Measurements from ENCODE around the gene SERPINF2. TPM values are rescaled to one million over a fixed set of nuclear protein-coding genes. Genes with fewer than 3 reads are reported as not detected.
"Not testable (repeated sequence)": the region's sequence is repeated elsewhere in the genome, so short reads cannot be mapped to it uniquely, and the experiment has no call there.

The SERPINF2 gene
- polyA plus RNA-seq, 6 donors from 2014 or later, result 0.25 to 0.59 (median 0.40) TPM; not detected in 3

DNA sequence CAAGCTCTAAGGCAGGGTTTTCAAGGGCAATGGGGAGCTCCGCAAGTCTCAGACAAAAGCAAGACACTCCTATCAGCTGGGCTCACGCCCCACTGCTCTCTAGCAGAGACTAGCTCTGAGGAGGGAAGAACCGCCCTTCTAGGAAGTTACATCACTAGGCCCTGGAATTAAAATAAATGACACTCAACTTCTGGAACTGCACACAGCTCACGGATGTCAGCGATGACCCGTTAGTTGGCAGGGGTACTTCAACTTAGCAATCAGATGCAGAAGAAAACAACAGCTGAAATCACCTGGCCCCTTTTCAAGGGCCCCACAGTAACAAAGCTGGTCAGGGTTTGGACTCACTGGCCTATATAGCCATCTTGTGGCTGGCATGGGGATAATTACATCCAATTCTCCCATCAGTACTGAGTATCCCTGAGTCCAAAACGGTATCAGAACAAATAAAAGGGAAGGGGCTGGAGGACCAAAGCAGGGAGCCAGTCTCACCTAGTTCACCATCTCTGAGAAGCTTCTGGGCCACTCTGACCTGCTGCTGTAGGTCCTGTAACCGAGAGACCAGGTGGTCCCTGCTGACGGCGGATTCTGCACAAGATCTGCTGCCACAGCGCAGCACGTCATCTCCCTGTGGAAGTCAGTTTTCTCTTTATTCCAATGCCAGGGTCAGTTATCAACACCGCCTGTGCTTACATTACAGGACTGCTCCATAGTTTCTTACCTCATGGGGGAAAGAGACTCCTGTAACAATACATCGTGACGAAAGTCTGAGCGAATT, 41.4 kb downstream of the SERPINF2 start:
- peak; percentile 89 to 90 for ATAC-seq (ENCODE audit: low read depth in 2 of 2)
- H3K4me1 Mint-ChIP-seq, result peaks cover 19 to 36% (median 28%) of the 10 kb centered on the region in 3 donors
- peak overlapping the region; percentile 96 to 99 (median 97) for H3K27ac Mint-ChIP-seq
- peaks cover 0 to 19% of the 10 kb centered on the region in 2 donors for H3K36me3 Mint-ChIP-seq
- no peaks in the 10 kb centered on the region for H3K9me3 Mint-ChIP-seq
- peak; percentile 66 for DNase-seq
- H3K4me3 Mint-ChIP-seq, result peak overlapping the region; percentile 61 to 87 (median 82)
- no peaks in the 10 kb centered on the region for H3K27me3 Mint-ChIP-seq

DNA sequence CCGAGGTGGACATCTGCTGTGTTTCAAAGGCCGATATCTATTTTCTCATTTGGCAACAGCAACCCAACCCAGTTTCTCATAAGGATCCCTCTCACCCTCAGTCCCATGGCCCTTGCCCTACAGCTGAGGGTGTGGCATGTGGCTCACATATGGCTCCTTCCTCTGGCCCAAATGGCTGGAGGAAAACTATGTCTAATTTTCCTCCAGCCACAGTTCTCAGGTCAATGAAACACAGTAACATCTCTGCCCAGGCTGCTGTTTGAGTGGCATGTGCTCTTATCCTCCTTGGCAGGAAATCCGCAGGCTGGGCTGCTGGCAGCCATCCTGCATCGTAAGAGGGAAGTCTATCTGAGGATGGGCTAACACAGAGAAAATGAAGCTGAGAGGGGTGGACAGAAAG, 43.3 kb downstream of the SERPINF2 start:
- H3K4me1 Mint-ChIP-seq, result peaks cover 19 to 33% (median 28%) of the 10 kb centered on the region in 3 donors
- H3K36me3 Mint-ChIP-seq, result peaks cover 0 to 19% of the 10 kb centered on the region in 2 donors
- DNase-seq (no peak), ATAC-seq (ENCODE audit: low read depth in 2 of 2) (no peak)
- H3K27ac Mint-ChIP-seq, result peak overlapping the region in 3 of 6 donors; percentile 11 to 44 (median 36)
- H3K4me3 Mint-ChIP-seq, result no peak overlapping the region
- H3K27me3 Mint-ChIP-seq, result no peaks in the 10 kb centered on the region
- H3K9me3 Mint-ChIP-seq, result no peaks in the 10 kb centered on the region

DNA sequence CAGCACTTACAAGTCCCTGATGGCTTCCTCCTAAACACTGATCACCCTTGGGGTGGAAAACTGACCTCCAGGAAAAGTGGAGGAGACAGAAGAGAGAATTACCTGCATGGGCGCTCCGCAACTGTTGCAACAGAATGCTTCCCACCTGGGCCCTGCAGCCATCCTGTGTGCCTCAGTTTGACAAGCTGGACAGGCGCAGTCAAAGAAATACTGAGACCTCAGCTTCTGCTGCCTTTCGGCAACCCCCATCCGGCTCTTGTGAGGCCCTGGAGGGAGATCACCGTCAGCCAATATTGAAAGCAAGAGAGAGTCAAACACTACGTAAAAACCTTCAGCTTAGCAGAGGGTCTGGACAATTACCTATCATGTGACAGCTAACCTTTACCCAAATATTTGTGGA, 44.0 kb downstream of the SERPINF2 start:
- no peaks in the 10 kb centered on the region for H3K9me3 Mint-ChIP-seq
- H3K36me3 Mint-ChIP-seq, result peaks cover 0 to 19% of the 10 kb centered on the region in 2 donors
- no peak for DNase-seq
- H3K27me3 Mint-ChIP-seq, result no peaks in the 10 kb centered on the region
- ATAC-seq (ENCODE audit: low read depth in 2 of 2), result no peak
- no peak overlapping the region for H3K4me3 Mint-ChIP-seq
- peak overlapping the region in 2 of 6 donors; percentile 46 to 79 for H3K27ac Mint-ChIP-seq
- peaks cover 19 to 28% (median 27%) of the 10 kb centered on the region in 3 donors for H3K4me1 Mint-ChIP-seq

DNA sequence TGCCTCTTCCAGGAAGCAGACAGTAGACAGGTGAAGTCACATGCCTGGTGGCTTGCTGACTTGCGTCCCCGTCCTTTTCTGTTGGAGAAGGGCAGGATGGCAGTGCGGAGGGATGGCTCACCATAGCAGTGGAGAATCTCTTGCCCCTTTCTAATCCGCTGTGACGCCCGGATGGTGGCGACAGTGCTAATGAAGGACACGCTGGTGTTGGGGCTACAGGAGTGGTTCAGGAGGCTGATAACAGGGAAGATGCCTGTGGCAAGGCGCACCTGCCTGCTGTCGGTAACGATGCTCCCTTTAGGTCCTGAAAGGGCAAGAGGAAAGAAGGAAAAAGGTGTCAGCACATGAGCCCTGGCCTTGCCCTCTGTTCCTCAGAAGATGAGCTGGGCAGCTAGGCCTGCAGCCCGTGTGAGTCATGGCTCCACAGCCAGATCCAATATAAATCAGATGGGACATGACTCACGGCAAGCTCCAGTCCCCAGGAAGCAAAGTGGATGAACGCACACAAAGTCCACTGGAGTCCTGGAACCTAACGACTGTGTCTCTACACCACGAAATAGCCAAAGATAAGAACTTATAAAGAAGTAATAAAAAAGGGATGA, 44.7 kb downstream of the SERPINF2 start:
- Mint-ChIP-seq H3K4me1 (peaks cover 16 to 21% (median 20%) of the 10 kb centered on the region in 3 donors), H3K27me3 (no peaks in the 10 kb centered on the region), H3K9me3 (no peaks in the 10 kb centered on the region), H3K27ac (no peak overlapping the region), H3K4me3 (no peak overlapping the region), H3K36me3 (peaks cover 0 to 19% of the 10 kb centered on the region in 2 donors)
- ATAC-seq (ENCODE audit: low read depth in 2 of 2) (no peak), DNase-seq (no peak)

DNA sequence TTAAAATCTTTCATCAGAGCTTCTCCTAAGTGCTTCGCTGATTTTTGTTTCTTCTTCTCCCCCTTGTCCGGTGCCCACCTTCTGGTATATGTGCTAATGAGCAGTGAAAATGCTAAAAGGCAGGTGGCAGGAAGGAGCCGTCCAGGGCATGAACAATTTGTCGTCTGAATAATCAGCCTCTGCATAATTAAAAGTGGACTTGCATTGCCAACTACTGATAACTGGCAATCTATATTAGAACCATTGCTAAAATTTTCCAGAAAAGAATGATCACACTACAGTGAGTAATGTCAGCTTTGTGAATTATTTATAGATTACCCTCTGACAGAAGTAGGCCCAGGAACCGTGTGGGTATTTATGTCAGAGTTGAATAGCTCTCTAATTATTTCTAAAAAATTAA, 47.3 kb downstream of the SERPINF2 start:
- H3K4me1 Mint-ChIP-seq, result no peaks in the 10 kb centered on the region
- H3K27me3 Mint-ChIP-seq, result no peaks in the 10 kb centered on the region
- no peak overlapping the region for H3K4me3 Mint-ChIP-seq
- no peaks in the 10 kb centered on the region for H3K9me3 Mint-ChIP-seq
- H3K36me3 Mint-ChIP-seq, result peaks cover 0 to 25% of the 10 kb centered on the region in 2 donors
- ATAC-seq (ENCODE audit: low read depth in 2 of 2) (no peak), DNase-seq (no peak)
- H3K27ac Mint-ChIP-seq, result peak overlapping the region in 1 of 6 donors; percentile 38

GRCh38 chr17:1792495-1793446, 50.1 kb downstream of the SERPINF2 start:
- Mint-ChIP-seq H3K9me3 (no peaks in the 10 kb centered on the region), H3K4me3 (no peak overlapping the region), H3K27ac (peak overlapping the region in 1 of 6 donors; percentile 29), H3K27me3 (no peaks in the 10 kb centered on the region), H3K4me1 (peaks cover 0 to 4% (median 0%) of the 10 kb centered on the region in 3 donors), H3K36me3 (peaks cover 0 to 14% of the 10 kb centered on the region in 2 donors)
- ATAC-seq (ENCODE audit: low read depth in 2 of 2) (no peak), DNase-seq (no peak)

GRCh38 chr17:1793447-1793806, 50.8 kb downstream of the SERPINF2 start:
- Mint-ChIP-seq H3K9me3 (no peaks in the 10 kb centered on the region), H3K4me3 (no peak overlapping the region), H3K4me1 (peaks cover 0 to 4% (median 0%) of the 10 kb centered on the region in 3 donors), H3K27me3 (no peaks in the 10 kb centered on the region), H3K27ac (no peak overlapping the region), H3K36me3 (peaks cover 0 to 14% of the 10 kb centered on the region in 2 donors)
- DNase-seq (no peak), ATAC-seq (ENCODE audit: low read depth in 2 of 2) (no peak)

GRCh38 chr17:1796800-1797199, 54.1 kb downstream of the SERPINF2 start:
- Mint-ChIP-seq H3K9me3 (no peaks in the 10 kb centered on the region), H3K27me3 (no peaks in the 10 kb centered on the region), H3K4me1 (peaks cover 0 to 4% (median 0%) of the 10 kb centered on the region in 3 donors), H3K4me3 (no peak overlapping the region), H3K36me3 (peaks cover 0 to 14% of the 10 kb centered on the region in 2 donors), H3K27ac (peak overlapping the region in 2 of 6 donors; percentile 3 to 42)
- ATAC-seq (ENCODE audit: low read depth in 2 of 2) (no peak), DNase-seq (no peak)

GRCh38 chr17:1797323-1797722, 54.7 kb downstream of the SERPINF2 start:
- ATAC-seq (ENCODE audit: low read depth in 2 of 2) (no peak), DNase-seq (no peak)
- peaks cover 0 to 14% of the 10 kb centered on the region in 2 donors for H3K36me3 Mint-ChIP-seq
- no peaks in the 10 kb centered on the region for H3K9me3 Mint-ChIP-seq
- peaks cover 0 to 4% (median 0%) of the 10 kb centered on the region in 3 donors for H3K4me1 Mint-ChIP-seq
- H3K27ac Mint-ChIP-seq, result peak overlapping the region in 2 of 6 donors; percentile 3 to 53
- no peaks in the 10 kb centered on the region for H3K27me3 Mint-ChIP-seq
- H3K4me3 Mint-ChIP-seq, result no peak overlapping the region

DNA sequence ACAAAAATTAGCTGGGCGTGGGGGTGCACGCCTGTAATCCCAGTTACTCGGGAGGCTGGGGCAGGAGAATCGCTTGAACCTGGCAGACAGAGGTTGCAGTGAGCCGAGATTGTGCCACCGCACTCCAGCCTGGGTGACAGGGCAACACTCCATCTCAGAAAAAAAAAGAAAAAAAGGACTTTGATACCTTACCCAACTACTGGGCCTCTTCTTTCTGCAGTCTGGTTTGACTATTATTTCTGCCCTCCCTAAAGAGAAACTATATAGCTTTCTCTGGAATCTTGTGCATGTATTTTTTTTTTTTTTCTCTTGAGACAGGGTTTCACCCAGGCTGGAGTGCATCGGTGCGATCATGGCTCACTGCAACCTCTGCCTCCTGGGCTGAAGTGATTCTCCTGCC, 55.2 kb downstream of the SERPINF2 start:
- not testable (repeated sequence) for ATAC-seq (ENCODE audit: low read depth in 2 of 2); H3K27me3 Mint-ChIP-seq; DNase-seq; H3K9me3 Mint-ChIP-seq; H3K27ac Mint-ChIP-seq; H3K4me3 Mint-ChIP-seq; H3K4me1 Mint-ChIP-seq
- peaks cover 0 to 14% of the 10 kb centered on the region in 2 donors for H3K36me3 Mint-ChIP-seq

DNA sequence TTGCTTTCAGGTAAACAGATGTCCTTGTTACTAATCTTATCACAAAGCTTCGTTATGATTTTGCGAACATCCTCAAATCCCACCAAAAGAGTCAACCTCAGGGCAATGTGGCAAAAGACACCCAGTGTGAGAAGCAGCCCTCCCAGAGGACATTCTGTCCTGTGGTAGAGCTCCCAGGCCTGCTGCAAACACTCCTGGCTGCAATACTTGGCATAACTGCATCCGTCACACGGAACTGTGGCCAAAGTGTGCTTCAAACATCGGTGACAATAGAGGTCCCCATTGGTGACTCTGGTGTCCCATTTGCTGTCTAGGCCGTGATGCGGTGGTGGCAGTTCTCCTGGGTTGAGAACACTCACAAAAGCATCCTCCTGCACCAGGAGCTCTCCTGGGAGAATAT, 57.6 kb downstream of the SERPINF2 start:
- H3K36me3 Mint-ChIP-seq, result peaks cover 0 to 12% of the 10 kb centered on the region in 2 donors
- no peaks in the 10 kb centered on the region for H3K9me3 Mint-ChIP-seq
- no peak overlapping the region for H3K27ac Mint-ChIP-seq
- DNase-seq, result no peak
- H3K27me3 Mint-ChIP-seq, result no peaks in the 10 kb centered on the region
- ATAC-seq (ENCODE audit: low read depth in 2 of 2), result no peak
- no peak overlapping the region for H3K4me3 Mint-ChIP-seq
- peaks cover 0 to 4% (median 0%) of the 10 kb centered on the region in 3 donors for H3K4me1 Mint-ChIP-seq

- no peak for ATAC-seq (ENCODE audit: low read depth in 2 of 2)
- Mint-ChIP-seq H3K4me1 (peaks cover 0 to 4% (median 0%) of the 10 kb centered on the region in 3 donors), H3K27ac (no peak overlapping the region)
Observed at GRCh38 chr17:1800712-1801111, 58.0 kb downstream of the SERPINF2 start.

GRCh38 chr17:1802429-1802828, 59.8 kb downstream of the SERPINF2 start:
- Mint-ChIP-seq H3K9me3 (no peaks in the 10 kb centered on the region), H3K27me3 (no peaks in the 10 kb centered on the region), H3K4me3 (no peak overlapping the region), H3K4me1 (peaks cover 0 to 2% (median 0%) of the 10 kb centered on the region in 3 donors), H3K36me3 (peaks cover 0 to 6% of the 10 kb centered on the region in 2 donors), H3K27ac (no peak overlapping the region)
- DNase-seq (no peak), ATAC-seq (ENCODE audit: low read depth in 2 of 2) (no peak)

More at GRCh38 chr17:1800712-1801111, 58.0 kb downstream of the SERPINF2 start:
- H3K27me3 Mint-ChIP-seq, result no peaks in the 10 kb centered on the region
- no peak for DNase-seq
- no peak overlapping the region for H3K4me3 Mint-ChIP-seq
- H3K9me3 Mint-ChIP-seq, result no peaks in the 10 kb centered on the region
- H3K36me3 Mint-ChIP-seq, result peaks cover 0 to 12% of the 10 kb centered on the region in 2 donors
